Measurements from ENCODE around the gene ELF3. TPM values are rescaled to one million over a fixed set of nuclear protein-coding genes. Genes with fewer than 3 reads are reported as not detected.

Gene ELF3
- total and polyA plus RNA-seq, 12 donors: 0.06 to 1.4 (median 0.50) TPM; not detected in 3

- intact Hi-C loops (cut with DNase I): no loop called here
- no peak for DNase-seq
- Histone ChIP-seq H3K4me1 (replicated peaks in 1 of 2) (peaks cover 0 to 5% of the 10 kb centered on the region in 2 donors), H3K27ac (no peak overlapping the region), H3K36me3 (replicated peaks in 1 of 2) (no peaks in the 10 kb centered on the region), H3K9me3 (replicated peaks in 1 of 3) (no peaks in the 10 kb centered on the region), H3K27me3 (no peaks in the 10 kb centered on the region), H3K4me3 (no peak overlapping the region)
- WGBS, 4 donors: 84 to 90% (median 87%) methylated on average over 19 to 35 of the region's 35 CpGs
- TF ChIP-seq CTCF (IDR thresholded peaks at IDR 0.05): no peak
- TF ChIP-seq POLR2A (IDR thresholded peaks at IDR 0.05): no peak
Measured at GRCh38 chr1:202012544-202013478, 2.4 kb downstream of the ELF3 start.

GRCh38 chr1:202013603-202014002, 3.2 kb downstream of the ELF3 start:
- TF ChIP-seq POLR2A (IDR thresholded peaks at IDR 0.05): no peak
- no peak for TF ChIP-seq CTCF (IDR thresholded peaks at IDR 0.05)
- Histone ChIP-seq H3K27me3 (no peaks in the 10 kb centered on the region), H3K4me3 (no peak overlapping the region), H3K27ac (no peak overlapping the region), H3K36me3 (replicated peaks in 1 of 2) (no peaks in the 10 kb centered on the region), H3K9me3 (replicated peaks in 1 of 3) (no peaks in the 10 kb centered on the region), H3K4me1 (replicated peaks in 1 of 2) (peaks cover 0 to 5% of the 10 kb centered on the region in 2 donors)
- WGBS, 4 donors: 93 to 96% (median 95%) methylated on average over 9 to 12 of the region's 12 CpGs
- no peak for DNase-seq
- intact Hi-C loops (cut with DNase I): no loop called here

GRCh38 chr1:202014060-202014459, 3.7 kb downstream of the ELF3 start:
- Histone ChIP-seq H3K4me1 (replicated peaks in 1 of 2) (peaks cover 0 to 5% of the 10 kb centered on the region in 2 donors), H3K27ac (no peak overlapping the region), H3K27me3 (no peaks in the 10 kb centered on the region), H3K4me3 (no peak overlapping the region), H3K9me3 (replicated peaks in 1 of 3) (no peaks in the 10 kb centered on the region), H3K36me3 (replicated peaks in 1 of 2) (no peaks in the 10 kb centered on the region)
- DNase-seq: no peak
- intact Hi-C loops (cut with DNase I): no loop called here
- TF ChIP-seq CTCF (IDR thresholded peaks at IDR 0.05) (no peak), POLR2A (IDR thresholded peaks at IDR 0.05) (no peak)
- 89 to 91% (median 90%) methylated on average over 6 of the region's 6 CpGs for WGBS, 4 donors

GRCh38 chr1:202014915-202015661, 4.7 kb downstream of the ELF3 start:
- Histone ChIP-seq H3K4me3 (no peak overlapping the region), H3K4me1 (replicated peaks in 1 of 2) (peaks cover 0 to 5% of the 10 kb centered on the region in 2 donors), H3K27me3 (no peaks in the 10 kb centered on the region), H3K36me3 (replicated peaks in 1 of 2) (no peaks in the 10 kb centered on the region), H3K9me3 (replicated peaks in 1 of 3) (no peaks in the 10 kb centered on the region), H3K27ac (no peak overlapping the region)
- 92 to 97% (median 94%) methylated on average over 10 to 17 of the region's 17 CpGs for WGBS, 4 donors
- intact Hi-C loops (cut with DNase I): no loop called here
- no peak for DNase-seq
- TF ChIP-seq CTCF (IDR thresholded peaks at IDR 0.05) (no peak), POLR2A (IDR thresholded peaks at IDR 0.05) (no peak)

All from adrenal gland (tissue), 12 donors.